ENCODE measurements around the gene LSM14A.

GRCh38 chr19:34193439-34193838 is 21.1 kb downstream of the LSM14A start:
- TF ChIP-seq CTCF (IDR thresholded peaks at IDR 0.05): no peak
- TF ChIP-seq POLR2A (IDR thresholded peaks at IDR 0.05): no peak
